Stimulated activated CD8-positive, alpha-beta memory T cell treated with anti-CD3 and anti-CD28 coated beads, Interleukin-7, amount 100 ng/mL, for 1 hour (primary cell): Measurements from ENCODE around the gene PTPN3.

Experiments used
- DNase-seq, 2 donors: peaks; one replicate each; pipeline ENCODE4 v3.0.0-alpha.2; 2020; ENCODE audit warnings: low read depth in 2 of 2

Gene PTPN3

DNA sequence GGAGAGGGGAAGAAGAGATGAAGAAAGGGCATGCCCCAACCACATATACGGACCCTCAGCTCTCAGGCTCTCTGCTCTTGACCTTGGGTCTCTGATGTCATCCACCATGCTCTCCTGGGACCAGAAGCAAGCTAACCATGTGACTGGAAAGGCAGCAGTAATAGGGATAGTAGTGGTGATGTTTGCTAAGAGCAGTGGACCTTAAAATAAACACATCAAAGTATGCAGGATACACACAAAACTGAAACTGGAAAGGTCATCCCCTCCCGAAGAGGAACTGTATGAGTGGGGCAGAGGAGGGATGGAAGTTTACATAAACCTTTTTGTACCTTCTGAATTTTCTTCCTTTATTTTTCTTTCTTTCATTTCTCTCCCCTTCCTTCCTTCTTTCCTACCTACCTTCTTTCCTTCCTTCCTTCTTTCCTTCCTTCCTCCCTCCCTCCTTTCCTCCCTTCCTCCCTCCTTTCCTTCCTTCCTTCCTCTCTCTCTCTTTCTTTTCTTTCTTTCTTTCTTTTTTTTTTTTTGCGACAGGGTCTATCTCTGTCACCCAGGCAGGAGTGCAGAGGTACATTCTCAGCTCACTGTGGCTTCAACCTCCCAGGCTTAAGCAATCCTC lies 8.1 kb upstream of the PTPN3 start:
- DNase-seq: no peak

DNA sequence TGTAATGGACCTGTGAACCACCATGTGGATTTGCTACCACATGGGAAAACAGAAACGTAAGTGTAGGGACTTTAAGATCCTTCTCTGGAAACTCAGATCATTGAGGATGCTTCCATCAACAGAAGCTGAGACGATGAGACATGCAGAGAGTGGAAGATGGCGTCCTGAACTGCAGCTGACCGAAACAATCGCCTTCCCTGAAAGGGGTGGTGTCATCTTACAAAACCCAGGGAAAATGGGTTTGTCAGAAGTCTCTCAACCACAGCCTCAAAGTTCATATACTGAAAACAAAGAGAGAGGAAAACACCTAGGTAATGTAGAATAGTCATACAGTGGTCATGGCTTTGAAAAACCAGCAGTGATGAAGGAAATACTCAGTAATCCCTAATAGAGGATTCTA lies 6.6 kb upstream of the PTPN3 start:
- DNase-seq: no peak

DNA sequence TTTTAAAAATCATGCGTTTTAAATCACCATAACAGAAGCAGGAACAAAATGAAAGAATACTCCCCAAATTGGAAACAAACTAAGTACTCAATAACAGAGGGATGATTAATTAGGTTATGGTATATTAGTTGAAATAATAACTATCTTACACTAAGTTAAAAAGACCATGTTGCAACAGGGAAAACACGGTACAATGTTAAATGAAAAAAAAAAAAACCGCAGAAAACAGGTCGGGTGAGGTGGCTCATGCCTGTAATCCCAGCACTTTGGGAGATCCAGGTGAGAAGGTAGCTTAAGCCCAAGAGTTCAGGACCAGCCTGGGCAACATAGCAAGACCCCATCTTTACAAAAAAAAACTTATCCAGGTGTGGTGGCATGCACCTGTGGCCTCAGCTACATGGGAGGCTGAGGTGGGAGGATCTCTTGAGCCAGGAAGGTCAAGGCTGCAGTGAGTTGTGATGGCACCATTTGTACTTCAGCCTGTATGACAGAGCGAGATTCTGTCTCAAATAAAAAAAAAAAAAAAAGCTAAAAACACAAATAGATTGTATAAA lies 2.4 kb upstream of the PTPN3 start:
- no peak for DNase-seq

DNA sequence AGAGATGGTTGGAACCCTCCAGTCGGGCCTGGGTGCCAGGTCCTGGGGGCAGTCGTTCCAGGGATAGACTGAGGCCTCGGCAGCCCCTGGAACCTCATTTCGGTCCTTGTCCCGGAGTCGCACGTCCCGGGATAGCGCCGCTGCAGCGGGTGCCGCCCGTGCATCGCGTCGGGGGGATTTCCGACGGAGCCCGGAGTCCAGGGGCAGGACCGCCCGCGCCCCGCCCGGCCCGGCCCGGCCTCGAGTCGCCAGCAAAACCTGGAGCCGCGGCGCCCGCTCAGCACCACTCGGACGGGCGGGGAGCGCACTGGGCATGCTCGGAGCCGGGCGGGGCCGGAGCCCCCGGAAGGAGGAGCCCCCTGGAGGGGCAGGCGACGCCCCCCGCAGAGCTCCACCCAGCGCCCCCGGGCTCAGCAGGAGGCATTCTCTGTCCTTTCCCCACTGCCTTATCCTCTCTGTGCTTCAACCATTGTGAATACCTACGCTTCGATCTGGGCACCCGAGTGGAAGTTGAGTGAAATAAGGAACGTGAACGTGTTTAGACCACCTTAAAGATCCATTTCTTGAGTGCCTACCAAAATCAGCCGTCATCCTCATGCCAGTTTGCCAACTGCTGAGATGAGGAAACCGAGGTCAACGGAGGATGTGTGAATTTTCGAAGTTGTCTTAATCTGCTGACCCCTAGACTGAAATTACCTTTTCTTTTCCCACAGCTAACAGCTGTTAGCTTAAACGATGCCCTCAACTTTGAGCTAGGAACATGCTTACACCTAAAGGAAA lies 1.7 kb upstream of the PTPN3 start:
- no peak for DNase-seq

DNA sequence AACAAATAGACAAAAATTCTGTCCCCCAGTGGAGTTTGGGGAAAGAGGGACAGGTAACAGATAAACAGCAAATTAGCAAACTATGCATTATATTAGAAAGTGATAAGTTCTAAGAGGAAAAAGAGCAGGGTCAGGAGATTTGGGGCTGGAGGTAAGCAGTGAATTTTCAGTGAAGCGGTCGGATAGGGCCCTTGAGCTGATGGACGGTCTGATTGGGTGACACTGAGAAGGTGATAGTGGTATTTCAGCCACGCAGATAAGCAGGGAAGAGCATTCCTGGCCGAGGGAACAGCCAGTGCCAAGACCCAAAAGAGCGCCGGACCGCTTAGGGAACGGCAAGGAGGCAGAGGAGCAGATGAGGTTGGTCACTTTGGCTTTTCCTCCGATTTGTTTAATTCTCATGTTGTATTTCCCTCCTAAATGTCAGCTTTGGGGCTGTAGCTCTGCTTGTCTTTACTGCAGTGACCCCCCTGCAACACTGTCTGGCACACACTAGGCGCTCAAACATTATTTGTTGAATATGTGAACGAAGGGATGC lies 1.1 kb upstream of the PTPN3 start:
- DNase-seq: no peak

DNA sequence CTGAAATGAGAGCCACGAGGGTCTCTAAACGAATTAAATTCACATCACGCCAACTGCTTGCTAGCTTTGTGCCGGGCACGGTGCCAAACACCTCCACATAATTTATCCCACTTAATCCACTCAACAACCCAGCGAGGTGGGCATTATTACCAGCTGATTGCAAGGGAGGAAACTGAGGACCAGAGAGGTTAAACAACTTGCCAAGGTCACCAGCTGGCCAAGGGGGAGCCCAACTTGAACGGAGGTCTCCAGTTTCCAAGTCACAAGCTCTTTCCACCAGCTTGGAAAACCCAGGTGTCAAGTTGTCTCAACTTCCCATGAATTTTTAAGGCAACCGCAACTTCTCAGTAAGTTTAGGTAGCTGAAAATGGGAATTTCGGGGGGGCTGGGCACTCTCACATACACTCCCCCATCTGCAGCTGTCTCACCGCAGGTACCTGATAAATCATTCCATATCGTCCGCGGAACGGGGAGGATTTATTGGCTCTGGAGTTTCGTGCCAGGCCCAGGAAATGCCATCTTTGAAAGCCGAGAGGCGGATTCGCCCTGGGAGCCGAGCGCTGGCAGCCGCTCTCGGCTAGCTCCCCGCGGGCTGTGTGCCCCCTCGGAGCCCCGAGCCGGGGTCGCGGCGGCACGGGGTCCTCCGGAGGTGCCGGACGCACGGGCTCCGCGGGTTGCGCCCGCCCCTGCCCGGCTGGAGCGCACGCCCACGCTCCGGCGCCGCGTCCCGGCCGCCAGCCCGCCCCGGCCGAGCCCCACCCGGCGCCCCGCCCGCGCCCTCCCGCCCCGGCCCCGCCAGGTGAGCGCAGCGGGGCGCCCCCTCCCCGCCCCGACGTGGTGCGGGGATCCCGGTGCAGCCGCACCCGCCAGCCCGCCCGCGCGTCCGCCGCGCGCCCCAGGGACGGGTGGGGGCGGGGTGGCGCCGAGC lies 617 bp downstream of the PTPN3 start:
- no peak for DNase-seq

DNA sequence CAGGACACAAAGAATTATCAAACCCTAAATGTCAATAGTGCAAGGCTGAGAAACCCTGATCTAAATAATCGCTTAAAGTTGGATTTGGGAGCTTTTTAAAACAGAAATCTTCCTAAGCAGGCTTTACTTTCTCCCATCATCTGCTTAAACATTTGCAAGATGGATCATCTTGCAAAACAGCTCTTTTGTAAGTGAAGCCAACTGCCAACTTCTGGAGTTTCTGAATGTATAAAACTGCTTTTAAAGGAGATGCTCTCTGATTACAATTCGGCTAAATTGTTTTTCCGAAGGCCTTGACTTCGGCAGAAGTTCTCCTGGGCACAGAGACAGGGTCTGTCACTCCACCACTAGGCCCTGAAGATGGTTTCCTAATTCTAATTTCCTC lies 1.3 kb downstream of the PTPN3 start:
- DNase-seq: no peak

DNA sequence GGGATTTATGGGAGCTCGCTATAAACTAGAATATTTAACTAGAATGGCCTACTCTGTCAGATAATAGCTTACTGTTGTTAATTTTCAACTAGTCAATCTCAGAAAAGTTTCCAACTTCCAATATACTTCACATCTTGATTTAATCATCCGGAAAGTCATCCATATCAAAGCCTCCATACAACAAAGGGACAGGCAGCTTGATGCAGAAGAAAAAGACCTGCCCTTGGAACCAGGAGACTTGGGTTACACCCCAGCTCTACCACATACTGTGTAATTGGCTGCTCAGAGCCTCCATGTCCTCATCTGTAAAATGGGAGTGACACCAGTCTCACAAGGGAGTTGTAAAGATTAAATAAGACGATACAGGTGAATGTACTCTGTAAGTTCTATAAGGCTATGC lies 1.9 kb downstream of the PTPN3 start:
- no peak for DNase-seq

DNA sequence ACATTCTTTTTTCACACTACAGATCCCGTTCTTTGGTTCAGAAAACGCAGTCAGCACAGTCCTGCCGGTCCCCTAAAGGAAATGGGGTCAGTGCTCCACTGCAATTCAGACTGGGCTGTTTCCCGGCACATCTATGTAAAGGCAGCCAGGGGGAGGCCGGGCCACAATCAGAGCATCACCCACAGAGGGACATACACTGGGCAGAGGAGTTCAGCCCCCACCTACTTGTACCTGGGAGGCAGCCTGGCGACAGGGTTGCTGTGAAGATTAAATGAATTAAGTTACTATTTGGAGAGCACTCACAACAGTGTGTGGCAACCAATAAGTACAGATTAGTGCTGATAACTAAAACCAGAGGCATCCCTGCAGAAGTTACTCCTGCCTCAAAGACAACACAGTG lies 4.5 kb downstream of the PTPN3 start:
- DNase-seq: no peak

DNA sequence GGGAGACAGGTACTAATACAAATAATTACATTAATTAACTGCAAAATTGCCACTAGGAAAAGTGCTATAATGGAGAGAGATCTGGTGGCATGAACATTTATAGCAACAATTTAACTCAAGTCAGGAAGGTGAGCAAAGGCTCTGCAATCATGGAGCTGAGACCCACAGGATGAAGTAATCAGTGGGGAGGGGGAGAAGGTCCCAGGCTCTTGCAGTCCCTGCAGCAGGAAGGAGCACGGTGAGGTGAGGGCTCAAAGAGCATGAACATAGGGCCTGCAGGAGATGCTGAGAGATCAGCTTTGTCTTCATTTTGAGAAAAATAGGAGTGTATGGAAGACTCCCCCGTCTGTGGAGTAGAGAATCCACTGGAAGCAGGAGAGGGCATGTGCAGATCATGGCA lies 6.5 kb downstream of the PTPN3 start:
- no peak for DNase-seq

DNA sequence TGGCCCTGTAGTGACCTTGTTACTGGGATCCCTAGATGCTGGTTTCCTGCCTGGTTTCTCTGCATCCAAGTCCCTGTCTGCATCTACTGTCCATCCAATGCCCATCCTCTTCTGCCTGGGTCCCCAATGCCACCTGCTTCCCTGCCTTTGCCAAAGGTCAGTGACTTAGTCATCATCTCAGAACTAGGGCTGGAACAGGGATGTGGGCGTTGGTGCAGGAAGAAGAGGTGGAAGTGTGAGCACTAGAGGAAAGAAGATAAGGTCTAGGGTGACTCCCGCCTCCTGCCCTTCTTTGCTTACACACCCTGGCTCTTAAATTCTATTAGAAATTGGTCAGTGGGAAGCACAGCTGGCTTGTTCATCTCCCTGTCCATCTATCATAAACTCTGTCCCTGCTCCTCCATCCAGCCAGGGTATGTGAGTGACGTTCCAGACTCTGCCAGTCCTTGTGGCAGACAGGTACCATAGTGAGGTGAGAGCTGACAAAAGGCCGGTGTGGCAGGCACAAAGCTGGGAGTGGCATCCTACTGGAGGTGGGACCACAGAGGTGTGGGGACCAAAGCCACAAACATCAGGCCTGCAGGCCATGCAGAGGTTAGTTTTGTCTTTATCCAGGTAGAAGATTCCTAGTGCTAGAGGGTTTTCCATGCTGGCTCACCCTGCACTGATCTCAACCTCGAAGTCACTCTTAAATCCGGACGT lies 9.2 kb downstream of the PTPN3 start:
- no peak for DNase-seq

DNA sequence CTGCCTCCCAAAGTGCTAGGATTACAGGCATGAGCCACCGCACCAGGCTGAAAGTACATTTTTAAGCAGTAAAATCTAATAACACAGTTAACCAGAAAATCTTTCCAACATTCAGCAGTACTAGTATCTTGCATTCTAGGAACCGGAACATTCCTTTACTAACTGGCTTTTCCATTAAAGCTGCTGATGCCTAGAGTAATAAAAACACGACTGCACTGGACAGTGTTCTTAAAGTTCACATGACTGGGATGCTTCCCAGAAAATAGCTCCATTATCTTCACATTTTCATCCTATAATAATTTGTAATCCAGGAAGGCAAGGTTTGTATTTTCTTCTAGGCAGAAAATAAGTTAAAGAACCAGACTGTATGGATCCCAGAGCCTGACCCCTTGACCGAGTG lies 9.8 kb downstream of the PTPN3 start:
- no peak for DNase-seq

DNA sequence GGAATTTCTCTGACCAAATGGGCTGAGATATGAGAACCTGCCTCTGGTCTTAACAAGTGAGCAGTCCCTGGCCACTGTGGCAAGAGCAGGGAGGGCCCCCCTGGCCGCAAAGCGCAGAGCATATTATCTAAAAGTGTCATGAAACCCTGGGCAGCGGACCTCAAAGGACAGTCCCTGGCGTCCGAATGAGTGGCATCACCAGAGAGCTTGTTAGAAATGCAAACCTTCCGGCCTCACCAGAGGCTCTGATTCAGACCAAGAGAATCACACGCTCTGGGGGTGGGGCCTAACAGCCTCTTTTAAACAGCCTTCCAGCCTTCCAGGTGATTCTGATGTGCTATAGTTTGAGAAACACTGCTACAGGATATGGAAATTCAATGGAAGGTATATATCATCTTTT lies 10.9 kb downstream of the PTPN3 start:
- no peak for DNase-seq

DNA sequence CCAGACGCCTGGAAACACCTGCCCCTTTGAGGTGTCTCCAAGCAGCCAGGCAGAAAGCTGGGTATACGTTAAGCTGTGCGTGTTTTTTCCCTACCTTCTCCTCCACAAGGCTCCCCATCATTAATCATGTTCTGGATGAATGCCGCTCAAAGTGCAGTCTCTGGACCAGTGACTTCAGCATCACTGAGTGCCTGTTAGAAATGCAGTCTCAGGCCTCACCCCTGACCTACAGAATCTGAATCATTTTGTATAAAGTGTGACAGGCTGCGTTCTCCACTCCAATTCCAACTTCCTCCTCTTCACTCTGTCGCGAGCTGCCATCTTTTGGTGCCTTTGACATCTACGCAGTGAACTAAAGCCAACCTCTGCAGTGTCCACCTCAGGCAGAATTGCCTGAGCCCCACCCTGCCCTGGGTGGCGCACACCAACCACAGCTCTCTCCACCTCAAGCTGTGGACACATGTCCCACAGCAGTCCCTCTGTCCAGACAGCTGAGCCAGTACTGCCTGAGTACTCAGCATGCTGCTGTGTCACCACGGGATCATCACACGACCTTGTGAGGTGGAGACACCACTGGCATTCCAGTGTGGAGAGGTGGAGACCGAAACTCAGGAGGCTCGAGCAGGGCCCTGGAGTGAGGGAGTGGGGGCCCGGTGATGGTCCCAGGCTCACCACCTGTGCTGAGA lies 14.2 kb downstream of the PTPN3 start:
- DNase-seq: no peak

DNA sequence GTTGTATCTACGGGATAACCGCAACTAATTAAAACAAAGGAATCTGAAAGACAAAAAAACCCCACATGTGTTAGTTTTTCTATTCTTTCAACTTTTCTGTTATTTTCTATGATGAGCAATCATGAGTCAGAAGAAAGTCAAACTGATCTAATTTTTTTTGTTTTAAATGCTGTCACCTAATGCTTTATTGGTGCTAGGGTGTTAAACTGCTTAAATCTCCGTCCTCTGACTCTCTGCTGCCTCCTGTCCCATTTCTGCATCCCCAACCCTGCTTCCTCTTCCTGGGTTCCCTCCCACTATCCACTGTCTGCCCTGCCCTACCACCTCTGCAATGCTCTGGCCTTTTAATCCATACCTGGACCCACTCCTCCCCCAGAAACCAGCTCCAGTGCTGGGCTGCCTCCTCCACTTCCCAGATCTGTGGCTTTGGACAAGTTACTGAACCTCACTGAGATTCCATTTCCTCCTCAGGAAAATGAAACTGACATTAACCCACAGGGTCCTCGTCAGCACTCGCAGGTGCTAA lies 15.7 kb downstream of the PTPN3 start:
- no peak for DNase-seq

DNA sequence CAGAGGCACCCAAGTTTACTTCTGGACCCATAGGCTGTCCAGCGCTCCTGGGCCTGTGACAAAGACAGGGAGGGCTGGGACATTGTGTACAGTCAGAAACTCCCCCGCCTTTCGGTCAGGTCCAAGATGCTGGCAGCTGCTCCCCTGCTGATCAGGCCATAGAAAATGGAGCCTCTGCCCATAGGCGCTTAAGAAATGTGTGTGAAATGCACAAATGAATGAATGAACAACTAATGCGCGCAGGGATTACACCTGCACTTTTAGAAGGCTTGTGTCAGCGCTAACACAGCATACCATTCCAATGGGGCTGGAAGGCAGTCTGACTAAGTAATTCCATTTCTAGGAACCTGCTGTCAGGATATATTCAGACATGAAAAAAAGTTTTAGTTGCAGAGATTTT lies 16.3 kb downstream of the PTPN3 start:
- no peak for DNase-seq

DNA sequence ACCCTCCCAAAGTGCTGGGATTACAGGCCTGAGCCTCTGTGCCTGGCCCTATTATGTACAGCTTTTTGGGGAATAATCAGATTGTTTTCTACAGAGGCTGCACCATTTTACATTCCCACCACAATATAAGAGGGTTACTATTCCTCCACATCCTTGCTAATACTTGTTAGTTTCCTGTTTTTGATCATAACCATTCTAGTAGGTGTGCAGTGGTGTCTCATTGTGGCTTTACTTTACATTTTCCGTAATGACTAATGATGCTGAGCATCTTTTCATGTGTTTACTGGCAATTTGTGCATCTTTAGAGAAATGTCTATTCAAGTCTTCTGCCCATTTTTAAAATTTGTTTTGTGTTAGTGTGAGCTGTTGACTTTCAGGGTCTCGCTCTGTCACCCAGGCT lies 18.3 kb downstream of the PTPN3 start:
- DNase-seq: no peak

DNA sequence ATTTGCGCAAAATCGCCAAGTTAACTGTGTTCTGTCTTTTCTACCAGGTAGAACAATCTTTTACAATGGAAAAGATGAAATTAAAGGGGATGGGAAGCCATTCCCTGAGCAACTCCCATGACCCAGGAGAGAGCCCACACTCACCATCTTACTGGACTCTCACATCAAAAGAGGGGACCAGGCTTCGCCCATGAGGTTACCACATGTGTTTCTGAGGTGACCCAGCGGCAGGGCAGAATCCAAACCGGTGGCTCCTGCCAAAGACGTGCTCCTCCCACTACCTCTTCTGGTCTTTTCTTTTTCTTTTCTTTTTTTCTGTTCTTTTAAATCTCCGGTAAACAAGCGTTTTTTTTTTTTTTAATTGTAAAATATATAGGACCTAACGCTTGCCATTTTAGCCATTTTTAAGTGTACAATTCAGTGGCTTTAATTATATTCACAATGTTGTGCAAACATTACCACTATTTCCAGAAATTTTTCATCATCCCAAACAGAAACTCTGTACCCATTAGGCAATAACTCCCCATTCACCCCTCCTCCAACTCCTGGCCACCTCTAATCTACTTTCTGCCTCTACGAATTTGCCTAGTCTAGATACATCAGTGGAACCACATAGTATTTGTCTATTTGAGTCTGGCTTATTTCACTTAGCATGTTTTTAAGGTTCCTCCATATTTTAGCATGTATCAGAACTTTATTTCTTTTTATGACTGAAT lies 19.3 kb downstream of the PTPN3 start:
- DNase-seq: no peak

DNA sequence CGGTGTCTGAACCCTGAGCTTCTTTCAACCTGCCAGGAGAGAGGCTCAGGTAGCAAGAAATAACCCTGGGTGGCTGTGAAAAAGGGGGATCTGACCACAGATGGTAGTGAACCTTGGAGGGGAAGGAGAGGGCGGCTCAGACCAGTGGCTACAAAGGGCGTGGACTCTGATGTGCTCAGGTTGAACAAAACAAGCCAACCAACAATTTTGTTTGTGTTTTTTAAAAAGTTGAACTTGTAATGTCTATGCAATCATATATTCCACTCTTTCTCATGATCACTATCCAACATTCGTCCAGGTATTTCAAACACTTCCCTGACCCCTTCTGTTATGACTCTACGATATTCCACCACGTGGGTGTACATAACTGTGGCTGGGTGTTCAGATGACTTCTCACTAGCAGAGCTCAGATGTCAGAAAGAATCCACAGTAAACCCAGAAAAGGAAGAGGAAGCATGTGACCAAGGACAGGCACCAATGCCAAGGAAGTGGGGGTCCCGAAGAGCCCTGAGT lies 20.0 kb downstream of the PTPN3 start:
- no peak for DNase-seq
